ENCODE data around the gene PLOD3. TPM values are rescaled to one million over a fixed set of nuclear protein-coding genes. Genes with fewer than 3 reads are reported as not detected.

Gene PLOD3
- total and polyA plus RNA-seq, 2 of the 8 experiments (the other 6 are each of a cell fraction or from before 2014, with no cell fraction given) = 28.4 to 47.2 TPM

DNA sequence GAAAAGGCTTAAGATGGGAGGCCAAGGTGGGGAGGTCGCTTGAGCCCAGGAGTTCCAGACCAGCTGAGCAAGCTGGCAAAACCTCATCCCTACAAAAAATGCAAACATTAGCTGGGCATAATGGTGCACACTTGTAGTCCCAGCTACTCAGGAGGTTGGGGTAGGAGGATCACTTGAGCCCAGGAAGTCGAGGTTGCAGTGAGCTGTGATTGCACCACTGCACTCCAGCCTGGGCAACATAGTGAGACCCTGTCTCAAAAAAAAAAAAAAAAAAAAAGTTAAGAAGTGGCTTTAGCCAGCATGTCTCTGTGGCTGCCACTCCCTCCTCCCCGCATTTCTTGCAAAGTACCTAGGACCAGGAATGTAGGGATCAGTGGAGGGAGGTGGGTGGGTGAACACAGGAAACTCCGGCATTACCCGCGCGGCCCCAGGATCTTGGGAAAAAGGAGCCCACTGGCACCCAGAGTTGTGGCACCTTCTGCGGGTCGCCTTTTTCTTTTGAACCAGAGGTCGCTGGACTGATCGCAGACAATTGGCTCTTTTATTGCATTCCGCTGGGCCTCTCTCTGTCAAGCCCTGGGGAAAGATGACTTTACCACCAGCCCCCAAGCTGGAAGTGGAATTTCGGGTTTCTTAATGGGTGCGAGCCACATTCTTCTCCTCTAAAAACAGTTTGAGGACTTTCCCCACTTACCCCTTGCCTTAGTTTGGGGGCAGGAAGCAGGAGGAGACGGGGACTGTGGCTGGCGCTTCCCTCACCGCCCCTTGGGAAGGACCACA lies 55.5 kb downstream of the PLOD3 start (continued):
- no peak for TF ChIP-seq CTCF (IDR thresholded peaks at IDR 0.05; ENCODE audit: control extremely low read depth in 1 of 3, insufficient read depth in 1 of 3, low read depth in 1 of 3, low read length in 3 of 3)
- no peak for TF ChIP-seq RXRA (IDR thresholded peaks at IDR 0.05; ENCODE audit: insufficient read depth, low read depth, low read length)
- TF ChIP-seq RBBP5 (IDR thresholded peaks at IDR 0.05; ENCODE audit: borderline replicate concordance, low read depth, low read length) = no peak
- no peak for TF ChIP-seq POLR2A (IDR thresholded peaks at IDR 0.05; ENCODE audit: control extremely low read depth in 1 of 2, low read depth in 2 of 2, low read length in 2 of 2)
